K562 (cell line): ENCODE data around the gene HECW1.

Experiments
- CTCF ChIP-seq, 3 experiments: IDR thresholded peaks in 2 of 3; conservative IDR thresholded peaks in 1 of 3; 2 replicates each; pipeline ENCODE4 v1.5.1; 2011 to 2012; ENCODE audit warnings: low read length in 3 of 3, mild to moderate bottlenecking in 3 of 3, control low read depth in 2 of 3, improper control_type of control experiment in 1 of 3, inconsistent platforms in 1 of 3, low read depth in 1 of 3, mixed read lengths in 1 of 3, moderate library complexity in 1 of 3; ENCODE audit not compliant: insufficient read depth in 2 of 3
- FOXP4 ChIP-seq: sonication (generic); formaldehyde crosslinking; IDR thresholded peaks from 2 replicates; pipeline ENCODE4 v1.8.0; 2022; ENCODE audit warnings: mild to moderate bottlenecking, missing genetic modification reagents, borderline replicate concordance
- JUN ChIP-seq, 2 experiments: sonication (generic) in 1 of 2; formaldehyde crosslinking in 1 of 2; IDR thresholded peaks; 2 replicates each; pipeline versions ENCODE4 v1.6.1 to v1.8.0; 2012 to 2022; ENCODE audit warnings: borderline replicate concordance in 2 of 2, mild to moderate bottlenecking in 2 of 2, improper control_type of control experiment in 1 of 2, low read depth in 1 of 2, low read length in 1 of 2, missing genetic modification reagents in 1 of 2
- RAD21 ChIP-seq, 2 experiments: fragments of 250-450 bp in 1 of 2; fragments of 450-650 bp in 1 of 2; sonication (Bioruptor Pico) in 1 of 2; formaldehyde crosslinking in 1 of 2; IDR thresholded peaks in 1 of 2; conservative IDR thresholded peaks in 1 of 2; 2 replicates each; pipeline versions ENCODE4 v1.4.0 to v1.8.0; 2020 to 2022; ENCODE audit warnings: mild to moderate bottlenecking in 2 of 2, moderate library complexity in 1 of 2

- no peak for TF ChIP-seq FOXP4
- no peak for TF ChIP-seq CTCF (IDR thresholded peaks at IDR 0.05 in 2 of 3, conservative IDR thresholded peaks at IDR 0.05 in 1 of 3; ENCODE audit: insufficient read depth in 2 of 3, low read depth in 1 of 3, low read length in 3 of 3)
- TF ChIP-seq RAD21 (CRISPR knock-in tag; conservative IDR thresholded peaks at IDR 0.05 in 1 of 2, IDR thresholded peaks at IDR 0.05 in 1 of 2) = no peak
- TF ChIP-seq JUN (IDR thresholded peaks at IDR 0.05; ENCODE audit: borderline replicate concordance, low read depth, low read length) = no peak
- TF ChIP-seq JUN (CRISPR knock-in tag; IDR thresholded peaks at IDR 0.05; ENCODE audit: borderline replicate concordance) = no peak
Observed at GRCh38 chr7:43302211-43302711, 189.8 kb downstream of the HECW1 start.
